ENCODE measurements around the gene FXR2. TPM values are rescaled to one million over a fixed set of nuclear protein-coding genes. Genes with fewer than 3 reads are reported as not detected.

Gene FXR2
- total and polyA plus RNA-seq, 9 of the 15 experiments (the other 6 are each of a cell fraction or from before 2014, with no cell fraction given) = 2.0 to 49.3 (median 24.5) TPM

GRCh38 chr17:7583253-7584109, 31.2 kb downstream of the FXR2 start, which contains the start of gene MPDU1 (continued):
- peak; percentile 45; the same call in 1 of the 2 replicates for TF ChIP-seq RB1 (IDR thresholded peaks at IDR 0.05; ENCODE audit: low read depth)
- no peak for TF ChIP-seq ZBTB12 (CRISPR knock-in tag; IDR thresholded peaks at IDR 0.05)
- TF ChIP-seq MITF (IDR thresholded peaks at IDR 0.05) = no peak
- peak; percentile 97 for TF ChIP-seq EP400 (IDR thresholded peaks at IDR 0.05)
- no peak for TF ChIP-seq MED1 (CRISPR knock-in tag; IDR thresholded peaks at IDR 0.05; ENCODE audit: borderline replicate concordance)
- no peak for TF ChIP-seq ZNF347 (CRISPR knock-in tag; IDR thresholded peaks at IDR 0.05; ENCODE audit: low read depth)
- no peak for TF ChIP-seq XRCC5 (IDR thresholded peaks at IDR 0.05; ENCODE audit: low read depth, low read length)
- TF ChIP-seq MXI1 (IDR thresholded peaks at IDR 0.05; ENCODE audit: low read depth, low read length) = peak; percentile 99
- TF ChIP-seq, protein P1, sequence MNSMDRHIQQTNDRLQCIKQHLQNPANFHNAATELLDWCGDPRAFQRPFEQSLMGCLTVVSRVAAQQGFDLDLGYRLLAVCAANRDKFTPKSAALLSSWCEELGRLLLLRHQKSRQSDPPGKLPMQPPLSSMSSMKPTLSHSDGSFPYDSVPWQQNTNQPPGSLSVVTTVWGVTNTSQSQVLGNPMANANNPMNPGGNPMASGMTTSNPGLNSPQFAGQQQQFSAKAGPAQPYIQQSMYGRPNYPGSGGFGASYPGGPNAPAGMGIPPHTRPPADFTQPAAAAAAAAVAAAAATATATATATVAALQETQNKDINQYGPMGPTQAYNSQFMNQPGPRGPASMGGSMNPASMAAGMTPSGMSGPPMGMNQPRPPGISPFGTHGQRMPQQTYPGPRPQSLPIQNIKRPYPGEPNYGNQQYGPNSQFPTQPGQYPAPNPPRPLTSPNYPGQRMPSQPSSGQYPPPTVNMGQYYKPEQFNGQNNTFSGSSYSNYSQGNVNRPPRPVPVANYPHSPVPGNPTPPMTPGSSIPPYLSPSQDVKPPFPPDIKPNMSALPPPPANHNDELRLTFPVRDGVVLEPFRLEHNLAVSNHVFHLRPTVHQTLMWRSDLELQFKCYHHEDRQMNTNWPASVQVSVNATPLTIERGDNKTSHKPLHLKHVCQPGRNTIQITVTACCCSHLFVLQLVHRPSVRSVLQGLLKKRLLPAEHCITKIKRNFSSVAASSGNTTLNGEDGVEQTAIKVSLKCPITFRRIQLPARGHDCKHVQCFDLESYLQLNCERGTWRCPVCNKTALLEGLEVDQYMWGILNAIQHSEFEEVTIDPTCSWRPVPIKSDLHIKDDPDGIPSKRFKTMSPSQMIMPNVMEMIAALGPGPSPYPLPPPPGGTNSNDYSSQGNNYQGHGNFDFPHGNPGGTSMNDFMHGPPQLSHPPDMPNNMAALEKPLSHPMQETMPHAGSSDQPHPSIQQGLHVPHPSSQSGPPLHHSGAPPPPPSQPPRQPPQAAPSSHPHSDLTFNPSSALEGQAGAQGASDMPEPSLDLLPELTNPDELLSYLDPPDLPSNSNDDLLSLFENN (IDR thresholded peaks at IDR 0.05; ENCODE audit: low read depth in 2 of 2, low read length in 2 of 2) = 0 out of 4 replicates have a peak, but pooled peaks of 1 of the 2 experiments have one; percentile 3
- peak; percentile 27; the same call in 1 of the 2 replicates for TF ChIP-seq ZNF431 (CRISPR knock-in tag; IDR thresholded peaks at IDR 0.05)
- peak; percentile 94 for TF ChIP-seq ELF2 (CRISPR knock-in tag; IDR thresholded peaks at IDR 0.05)
- TF ChIP-seq ILF3 (IDR thresholded peaks at IDR 0.05; ENCODE audit: borderline replicate concordance) = no peak
- no peak for TF ChIP-seq CHD1 (IDR thresholded peaks at IDR 0.05; ENCODE audit: low read length)
- peak; percentile 72 for TF ChIP-seq PHF20 (IDR thresholded peaks at IDR 0.05; ENCODE audit: partially characterized antibody)
- peak; percentile 97 for TF ChIP-seq GABPA (tag; conservative IDR thresholded peaks at IDR 0.05; ENCODE audit: low read depth)
- TF ChIP-seq NFYB (IDR thresholded peaks at IDR 0.05; ENCODE audit: extremely low read depth, insufficient read length) = no peak
- no peak for TF ChIP-seq ZNF184 (CRISPR knock-in tag; IDR thresholded peaks at IDR 0.05)
- TF ChIP-seq PML (IDR thresholded peaks at IDR 0.05; ENCODE audit: low read length) = peak; percentile 58
- no peak for TF ChIP-seq ZNF436 (CRISPR knock-in tag; IDR thresholded peaks at IDR 0.05)
- TF ChIP-seq, protein P2, sequence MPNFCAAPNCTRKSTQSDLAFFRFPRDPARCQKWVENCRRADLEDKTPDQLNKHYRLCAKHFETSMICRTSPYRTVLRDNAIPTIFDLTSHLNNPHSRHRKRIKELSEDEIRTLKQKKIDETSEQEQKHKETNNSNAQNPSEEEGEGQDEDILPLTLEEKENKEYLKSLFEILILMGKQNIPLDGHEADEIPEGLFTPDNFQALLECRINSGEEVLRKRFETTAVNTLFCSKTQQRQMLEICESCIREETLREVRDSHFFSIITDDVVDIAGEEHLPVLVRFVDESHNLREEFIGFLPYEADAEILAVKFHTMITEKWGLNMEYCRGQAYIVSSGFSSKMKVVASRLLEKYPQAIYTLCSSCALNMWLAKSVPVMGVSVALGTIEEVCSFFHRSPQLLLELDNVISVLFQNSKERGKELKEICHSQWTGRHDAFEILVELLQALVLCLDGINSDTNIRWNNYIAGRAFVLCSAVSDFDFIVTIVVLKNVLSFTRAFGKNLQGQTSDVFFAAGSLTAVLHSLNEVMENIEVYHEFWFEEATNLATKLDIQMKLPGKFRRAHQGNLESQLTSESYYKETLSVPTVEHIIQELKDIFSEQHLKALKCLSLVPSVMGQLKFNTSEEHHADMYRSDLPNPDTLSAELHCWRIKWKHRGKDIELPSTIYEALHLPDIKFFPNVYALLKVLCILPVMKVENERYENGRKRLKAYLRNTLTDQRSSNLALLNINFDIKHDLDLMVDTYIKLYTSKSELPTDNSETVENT (CRISPR knock-in tag; IDR thresholded peaks at IDR 0.05) = no peak
- TF ChIP-seq POLR2A (conservative IDR thresholded peaks at IDR 0.05) = peak; percentile 93

Measured in K562 (cell line).